SK-N-MC (cell line): ENCODE results near the gene ASL.

Experiments used
- EZH2 ChIP-seq: fragments of 200-600 bp; sonication (generic); IDR thresholded peaks from one replicate; pipeline ENCODE4 v1.6.1; 2017; ENCODE audit warnings: antibody characterized with exemption
- POLR2AphosphoS5 ChIP-seq: IDR thresholded peaks from 2 replicates; pipeline ENCODE4 v1.6.1; 2012; ENCODE audit warnings: mild to moderate bottlenecking, low read depth, low read length, borderline replicate concordance

- no peak for TF ChIP-seq EZH2
- no peak for TF ChIP-seq POLR2AphosphoS5
Measured at GRCh38 chr7:66092654-66093053, 17.0 kb downstream of the ASL start.
